ENCODE results near the gene ARL6IP5.

Gene ARL6IP5

DNA sequence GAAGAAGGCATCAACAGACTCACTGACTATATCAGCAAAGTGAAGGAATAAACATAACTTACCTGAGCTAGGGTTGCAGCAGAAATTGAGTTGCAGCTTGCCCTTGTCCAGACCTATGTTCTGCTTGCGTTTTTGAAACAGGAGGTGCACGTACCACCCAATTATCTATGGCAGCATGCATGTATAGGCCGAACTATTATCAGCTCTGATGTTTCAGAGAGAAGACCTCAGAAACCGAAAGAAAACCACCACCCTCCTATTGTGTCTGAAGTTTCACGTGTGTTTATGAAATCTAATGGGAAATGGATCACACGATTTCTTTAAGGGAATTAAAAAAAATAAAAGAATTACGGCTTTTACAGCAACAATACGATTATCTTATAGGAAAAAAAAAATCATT, 19.8 kb downstream of the ARL6IP5 start:
- H4K8ac ChIP-seq (ENCODE audit: low read length): no peak overlapping the region
- no peaks in the 10 kb centered on the region for H3K27me3 ChIP-seq (ENCODE audit: control insufficient read depth in 1 of 2, insufficient read depth in 1 of 2, low read length in 2 of 2)
- H3K9ac ChIP-seq (ENCODE audit: low read length): peak overlapping the region; percentile 37
- H2BK120ac ChIP-seq (ENCODE audit: low read depth, low read length): no peak overlapping the region
- H2BK5ac ChIP-seq (ENCODE audit: low read depth, low read length, poor library complexity, severe bottlenecking): no peak overlapping the region
- no peak overlapping the region for H3K4ac ChIP-seq (ENCODE audit: low read depth in 1 of 2, low read length in 2 of 2)
- H3K79me1 ChIP-seq (replicated peaks; ENCODE audit: low read length, poor library complexity, severe bottlenecking): peaks cover 14% of the 10 kb centered on the region
- no peak overlapping the region for H2BK12ac ChIP-seq (ENCODE audit: low read length in 2 of 2)
- H3K18ac ChIP-seq (ENCODE audit: low read depth in 1 of 2, low read length in 2 of 2): no peak overlapping the region
- WGBS: 92% methylated on average over 3 of the region's 8 CpGs
- H3K27ac ChIP-seq (ENCODE audit: low read length, poor library complexity, severe bottlenecking): no peak overlapping the region
- no peak overlapping the region for H2AFZ ChIP-seq (ENCODE audit: low read depth, low read length)
- H3K4me1 ChIP-seq (ENCODE audit: control insufficient read depth, insufficient read depth, low read depth, low read length): no peaks in the 10 kb centered on the region
- H3K36me3 ChIP-seq (ENCODE audit: control insufficient read depth in 1 of 2, insufficient read depth in 2 of 2, low read depth in 1 of 2, low read length in 2 of 2): peaks cover 11 to 61% of the 10 kb centered on the region in 2 experiments
- no peak overlapping the region for H4K91ac ChIP-seq (ENCODE audit: low read length)
- H2AK5ac ChIP-seq (ENCODE audit: low read length, severe bottlenecking): no peak overlapping the region
- no peak for DNase-seq
- H3K4me2 ChIP-seq (ENCODE audit: low read length, poor library complexity, severe bottlenecking): no peak overlapping the region
- H3K14ac ChIP-seq (ENCODE audit: low read length in 2 of 2): no peak overlapping the region
- no peak overlapping the region for H2BK15ac ChIP-seq (ENCODE audit: low read depth, poor library complexity, severe bottlenecking)
- H3K4me3 ChIP-seq (ENCODE audit: insufficient read depth in 1 of 2, low read depth in 1 of 2, low read length in 2 of 2): no peak overlapping the region
- no peak overlapping the region for H3K23ac ChIP-seq (ENCODE audit: low read length in 2 of 2)
- no peaks in the 10 kb centered on the region for H3K9me3 ChIP-seq (ENCODE audit: control insufficient read depth, low read length)

DNA sequence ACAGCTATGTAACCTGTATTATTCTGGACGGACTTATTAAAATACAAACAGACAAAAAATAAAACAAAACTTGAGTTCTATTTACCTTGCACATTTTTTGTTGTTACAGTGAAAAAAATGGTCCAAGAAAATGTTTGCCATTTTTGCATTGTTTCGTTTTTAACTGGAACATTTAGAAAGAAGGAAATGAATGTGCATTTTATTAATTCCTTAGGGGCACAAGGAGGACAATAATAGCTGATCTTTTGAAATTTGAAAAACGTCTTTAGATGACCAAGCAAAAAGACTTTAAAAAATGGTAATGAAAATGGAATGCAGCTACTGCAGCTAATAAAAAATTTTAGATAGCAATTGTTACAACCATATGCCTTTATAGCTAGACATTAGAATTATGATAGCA, 20.6 kb downstream of the ARL6IP5 start:
- Histone ChIP-seq H3K9me3 (ENCODE audit: control insufficient read depth, low read length) (no peaks in the 10 kb centered on the region), H2BK15ac (ENCODE audit: low read depth, poor library complexity, severe bottlenecking) (no peak overlapping the region)

DNA sequence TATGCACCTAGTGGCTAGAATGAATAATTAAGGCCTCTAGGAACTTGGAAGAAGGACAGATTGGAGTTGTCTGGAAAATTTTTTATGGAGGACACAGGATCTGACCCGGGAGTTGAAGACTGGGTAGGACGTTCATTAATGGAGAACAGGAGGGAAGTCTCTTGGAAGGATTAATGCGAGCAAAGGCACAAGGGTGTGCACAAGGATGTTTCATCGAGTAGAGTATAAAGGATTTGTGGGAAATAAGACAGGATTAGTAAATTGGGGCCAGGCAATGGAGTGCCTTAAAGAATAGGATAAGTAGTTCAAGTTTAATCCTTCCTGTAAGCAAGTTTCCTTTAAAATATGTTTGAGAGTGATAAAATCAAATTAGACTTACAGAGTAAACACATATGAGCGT, 23.1 kb downstream of the ARL6IP5 start:
- H2BK15ac ChIP-seq (ENCODE audit: low read depth, poor library complexity, severe bottlenecking): no peak overlapping the region
- H3K18ac ChIP-seq (ENCODE audit: low read depth in 1 of 2, low read length in 2 of 2): no peak overlapping the region
- no peak overlapping the region for H2BK12ac ChIP-seq (ENCODE audit: low read length in 2 of 2)
- no peaks in the 10 kb centered on the region for H3K9me3 ChIP-seq (ENCODE audit: control insufficient read depth, low read length)
- H3K27ac ChIP-seq (ENCODE audit: low read length, poor library complexity, severe bottlenecking): no peak overlapping the region
- no peak overlapping the region for H3K4me3 ChIP-seq (ENCODE audit: insufficient read depth in 1 of 2, low read depth in 1 of 2, low read length in 2 of 2)
- peaks cover 3% of the 10 kb centered on the region for H3K79me1 ChIP-seq (replicated peaks; ENCODE audit: low read length, poor library complexity, severe bottlenecking)
- no peak overlapping the region for H3K4me2 ChIP-seq (ENCODE audit: low read length, poor library complexity, severe bottlenecking)
- peaks cover 4 to 33% of the 10 kb centered on the region in 2 experiments for H3K36me3 ChIP-seq (ENCODE audit: control insufficient read depth in 1 of 2, insufficient read depth in 2 of 2, low read depth in 1 of 2, low read length in 2 of 2)
- H4K91ac ChIP-seq (ENCODE audit: low read length): no peak overlapping the region
- H3K23ac ChIP-seq (ENCODE audit: low read length in 2 of 2): no peak overlapping the region
- DNase-seq: no peak
- WGBS: 94% methylated on average over 4 of the region's 5 CpGs
- no peak overlapping the region for H4K8ac ChIP-seq (ENCODE audit: low read length)
- no peaks in the 10 kb centered on the region for H3K4me1 ChIP-seq (ENCODE audit: control insufficient read depth, insufficient read depth, low read depth, low read length)
- no peak overlapping the region for H3K4ac ChIP-seq (ENCODE audit: low read depth in 1 of 2, low read length in 2 of 2)
- no peaks in the 10 kb centered on the region for H3K27me3 ChIP-seq (ENCODE audit: control insufficient read depth in 1 of 2, insufficient read depth in 1 of 2, low read length in 2 of 2)
- no peak overlapping the region for H2BK120ac ChIP-seq (ENCODE audit: low read depth, low read length)
- H3K9ac ChIP-seq (ENCODE audit: low read length): no peak overlapping the region
- no peak overlapping the region for H2AFZ ChIP-seq (ENCODE audit: low read depth, low read length)
- no peak overlapping the region for H2AK5ac ChIP-seq (ENCODE audit: low read length, severe bottlenecking)
- H3K14ac ChIP-seq (ENCODE audit: low read length in 2 of 2): no peak overlapping the region
- H2BK5ac ChIP-seq (ENCODE audit: low read depth, low read length, poor library complexity, severe bottlenecking): no peak overlapping the region

More for the DNA sequence above, 20.6 kb downstream of the ARL6IP5 start:
- no peak overlapping the region for H4K8ac ChIP-seq (ENCODE audit: low read length)
- H3K23ac ChIP-seq (ENCODE audit: low read length in 2 of 2): no peak overlapping the region
- H2AFZ ChIP-seq (ENCODE audit: low read depth, low read length): no peak overlapping the region
- no peaks in the 10 kb centered on the region for H3K4me1 ChIP-seq (ENCODE audit: control insufficient read depth, insufficient read depth, low read depth, low read length)
- no peak overlapping the region for H3K14ac ChIP-seq (ENCODE audit: low read length in 2 of 2)
- H2AK5ac ChIP-seq (ENCODE audit: low read length, severe bottlenecking): no peak overlapping the region
- H3K36me3 ChIP-seq (ENCODE audit: control insufficient read depth in 1 of 2, insufficient read depth in 2 of 2, low read depth in 1 of 2, low read length in 2 of 2): peaks cover 11 to 55% of the 10 kb centered on the region in 2 experiments
- no peak overlapping the region for H3K27ac ChIP-seq (ENCODE audit: low read length, poor library complexity, severe bottlenecking)
- no peak overlapping the region for H3K4ac ChIP-seq (ENCODE audit: low read depth in 1 of 2, low read length in 2 of 2)
- no peaks in the 10 kb centered on the region for H3K27me3 ChIP-seq (ENCODE audit: control insufficient read depth in 1 of 2, insufficient read depth in 1 of 2, low read length in 2 of 2)
- no peak for DNase-seq
- no peak overlapping the region for H2BK5ac ChIP-seq (ENCODE audit: low read depth, low read length, poor library complexity, severe bottlenecking)
- no peak overlapping the region for H3K18ac ChIP-seq (ENCODE audit: low read depth in 1 of 2, low read length in 2 of 2)
- H3K4me3 ChIP-seq (ENCODE audit: insufficient read depth in 1 of 2, low read depth in 1 of 2, low read length in 2 of 2): peak overlapping the region in 1 of 2 experiments; percentile 26
- no peak overlapping the region for H3K4me2 ChIP-seq (ENCODE audit: low read length, poor library complexity, severe bottlenecking)
- H3K79me1 ChIP-seq (replicated peaks; ENCODE audit: low read length, poor library complexity, severe bottlenecking): peaks cover 13% of the 10 kb centered on the region
- no peak overlapping the region for H2BK12ac ChIP-seq (ENCODE audit: low read length in 2 of 2)
- H2BK120ac ChIP-seq (ENCODE audit: low read depth, low read length): no peak overlapping the region
- no peak overlapping the region for H4K91ac ChIP-seq (ENCODE audit: low read length)
- WGBS: 93% methylated on average over 2 of the region's 3 CpGs
- H3K9ac ChIP-seq (ENCODE audit: low read length): peak overlapping the region; percentile 37

DNA sequence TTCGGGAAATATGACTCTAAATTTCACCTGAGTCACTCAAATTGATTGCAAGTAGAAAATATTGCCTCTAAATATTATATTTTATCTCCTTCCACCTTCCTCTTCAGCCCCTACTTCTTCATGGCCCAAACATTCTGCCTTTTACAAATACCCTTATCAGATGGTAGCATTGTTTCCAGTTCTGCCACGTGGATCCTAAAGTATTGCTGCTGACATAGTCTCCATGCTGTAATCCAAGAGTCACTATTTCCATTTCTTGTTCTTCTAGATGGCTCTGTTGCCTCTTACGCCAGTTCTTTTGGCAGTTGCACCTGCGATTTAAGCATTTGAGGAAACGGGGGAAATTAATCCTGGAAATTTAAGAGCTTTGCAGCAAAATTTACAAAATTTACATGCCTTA, 24.1 kb downstream of the ARL6IP5 start:
- no peak overlapping the region for H2AFZ ChIP-seq (ENCODE audit: low read depth, low read length)
- H3K18ac ChIP-seq (ENCODE audit: low read depth in 1 of 2, low read length in 2 of 2): no peak overlapping the region
- no peak overlapping the region for H4K8ac ChIP-seq (ENCODE audit: low read length)
- H3K4me3 ChIP-seq (ENCODE audit: insufficient read depth in 1 of 2, low read depth in 1 of 2, low read length in 2 of 2): no peak overlapping the region
- H3K4ac ChIP-seq (ENCODE audit: low read depth in 1 of 2, low read length in 2 of 2): no peak overlapping the region
- no peak overlapping the region for H2BK15ac ChIP-seq (ENCODE audit: low read depth, poor library complexity, severe bottlenecking)
- no peak overlapping the region for H3K14ac ChIP-seq (ENCODE audit: low read length in 2 of 2)
- H3K23ac ChIP-seq (ENCODE audit: low read length in 2 of 2): no peak overlapping the region
- H3K27me3 ChIP-seq (ENCODE audit: control insufficient read depth in 1 of 2, insufficient read depth in 1 of 2, low read length in 2 of 2): no peaks in the 10 kb centered on the region
- H4K91ac ChIP-seq (ENCODE audit: low read length): no peak overlapping the region
- no peak overlapping the region for H3K27ac ChIP-seq (ENCODE audit: low read length, poor library complexity, severe bottlenecking)
- no peak for DNase-seq
- H3K36me3 ChIP-seq (ENCODE audit: control insufficient read depth in 1 of 2, insufficient read depth in 2 of 2, low read depth in 1 of 2, low read length in 2 of 2): peaks cover 4 to 24% of the 10 kb centered on the region in 2 experiments
- no peaks in the 10 kb centered on the region for H3K4me1 ChIP-seq (ENCODE audit: control insufficient read depth, insufficient read depth, low read depth, low read length)
- H3K79me1 ChIP-seq (replicated peaks; ENCODE audit: low read length, poor library complexity, severe bottlenecking): no peaks in the 10 kb centered on the region
- no peak overlapping the region for H3K4me2 ChIP-seq (ENCODE audit: low read length, poor library complexity, severe bottlenecking)
- no peak overlapping the region for H3K9ac ChIP-seq (ENCODE audit: low read length)
- no peaks in the 10 kb centered on the region for H3K9me3 ChIP-seq (ENCODE audit: control insufficient read depth, low read length)
- H2BK12ac ChIP-seq (ENCODE audit: low read length in 2 of 2): no peak overlapping the region
- no peak overlapping the region for H2BK5ac ChIP-seq (ENCODE audit: low read depth, low read length, poor library complexity, severe bottlenecking)
- no peak overlapping the region for H2AK5ac ChIP-seq (ENCODE audit: low read length, severe bottlenecking)
- WGBS: 95% methylated on average over 5 of the region's 5 CpGs
- H2BK120ac ChIP-seq (ENCODE audit: low read depth, low read length): no peak overlapping the region
